GM19035 (cell line): Measurements from ENCODE around the gene ATF7IP.

Experiments
- ATAC-seq: cut with Tn5 transposase; IDR thresholded peaks from one replicate; pipeline ENCODE4 v1.9.1; 2021; ENCODE audit not compliant: unreplicated experiment

ATF7IP gene

DNA sequence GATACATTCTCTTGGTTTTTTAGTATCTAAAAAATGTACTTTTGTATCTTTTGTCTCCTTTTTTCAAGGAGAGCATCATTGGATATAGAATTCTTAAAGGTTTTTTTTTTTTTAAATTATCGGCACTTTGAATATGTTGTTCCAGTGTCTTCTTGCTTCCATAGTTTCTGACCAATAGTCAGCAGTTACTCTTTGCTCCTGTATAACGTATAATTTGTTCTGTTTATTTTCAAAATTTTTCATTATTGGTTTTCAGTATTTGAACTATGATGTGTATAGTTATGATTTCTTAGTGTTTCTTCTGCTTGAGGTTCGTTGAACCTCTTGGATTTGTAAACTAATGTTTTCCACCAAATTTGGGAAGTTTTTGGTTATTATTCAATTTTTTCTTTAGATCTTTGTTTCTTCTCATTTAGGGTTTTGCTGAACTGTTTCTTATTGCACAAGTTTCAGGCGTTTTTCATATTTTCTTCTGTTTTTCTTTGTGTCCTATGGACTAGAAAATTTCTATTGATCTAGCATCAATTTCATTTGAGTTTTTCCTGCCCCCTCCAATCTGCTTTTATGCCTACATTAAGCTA, 108.3 kb downstream of the ATF7IP start:
- ATAC-seq: no peak

- no peak for ATAC-seq
Observed at GRCh38 chr12:14479004-14479403, 113.5 kb downstream of the ATF7IP start.

DNA sequence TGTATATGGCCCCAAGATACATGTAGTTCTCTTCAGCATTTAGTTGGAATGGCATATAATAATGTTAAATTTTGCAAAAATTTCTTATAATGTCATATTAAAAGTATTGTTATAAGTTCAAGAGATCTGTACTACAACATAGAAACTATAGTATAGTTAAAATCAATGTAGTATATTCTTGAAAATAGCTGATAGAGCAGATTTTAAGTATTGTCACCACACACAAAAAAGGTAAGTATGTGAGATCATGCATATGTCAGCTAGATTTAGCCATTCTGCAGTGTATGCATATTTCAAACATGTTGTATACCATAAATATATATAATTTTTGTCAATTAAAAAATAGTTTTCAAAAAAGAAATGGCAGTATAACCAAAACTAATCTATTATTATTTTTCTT, 115.7 kb downstream of the ATF7IP start:
- ATAC-seq: no peak

DNA sequence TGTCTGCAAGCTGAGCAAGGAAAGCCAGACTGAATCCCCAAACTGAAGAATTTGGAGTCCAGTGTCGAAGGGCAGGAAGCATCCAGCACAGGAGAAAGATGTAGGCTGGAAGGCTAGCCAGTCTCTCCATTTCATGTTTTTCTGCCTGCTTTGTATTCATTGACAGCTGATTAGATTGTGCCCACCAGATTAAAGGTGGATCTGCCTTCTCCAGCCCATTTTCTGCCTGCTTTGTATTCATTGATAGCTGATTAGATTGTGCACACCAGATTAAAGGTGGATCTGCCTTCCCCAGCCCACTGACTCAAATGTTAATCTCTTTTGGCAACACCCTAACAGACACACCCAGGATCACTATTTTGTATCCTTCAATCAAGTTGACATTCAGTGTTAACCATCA, 116.9 kb downstream of the ATF7IP start:
- ATAC-seq: no peak

DNA sequence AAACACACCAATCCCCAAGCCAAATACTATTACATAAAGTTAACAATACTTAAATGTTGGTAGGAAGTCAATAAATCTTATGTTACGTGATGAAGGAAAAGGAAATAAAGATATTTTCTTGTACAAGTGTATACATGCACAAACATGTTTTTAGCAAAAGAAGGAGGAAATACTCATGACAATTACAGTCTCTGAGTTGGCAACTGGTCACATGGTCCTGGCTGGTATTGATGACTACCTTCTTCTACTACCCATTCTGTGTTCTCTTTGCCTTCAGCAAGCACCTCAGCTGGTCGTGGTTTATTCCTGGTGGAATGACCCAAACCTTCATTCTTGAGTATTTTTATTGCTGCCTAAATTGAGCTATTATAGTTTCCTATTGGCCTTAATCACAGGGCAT, 117.4 kb downstream of the ATF7IP start:
- ATAC-seq: no peak

DNA sequence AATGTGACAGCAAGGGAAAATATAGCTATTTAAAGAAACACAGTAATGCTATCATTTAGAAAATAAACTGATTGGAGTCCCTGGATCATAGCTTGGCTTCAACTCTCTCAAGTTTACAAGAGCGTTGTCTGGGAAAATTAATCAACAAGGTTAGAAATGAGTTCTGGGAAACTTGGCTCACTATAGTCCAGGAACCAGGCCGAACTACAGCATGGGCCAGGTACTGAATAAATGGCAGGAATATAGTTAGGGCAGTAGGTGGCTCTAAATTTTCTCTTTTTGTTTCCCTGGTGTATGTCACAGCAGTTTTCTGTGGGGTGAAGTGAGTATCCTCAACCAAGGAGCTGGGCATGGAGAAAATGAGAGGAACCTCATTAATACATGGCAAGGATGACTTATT, 129.8 kb downstream of the ATF7IP start:
- no peak for ATAC-seq

GRCh38 chr12:14505626-14506596, 140.4 kb downstream of the ATF7IP start:
- no peak for ATAC-seq

GRCh38 chr12:14510574-14510973, 145.1 kb downstream of the ATF7IP start:
- no peak for ATAC-seq

- no peak for ATAC-seq
Observed at GRCh38 chr12:14514154-14514842, 148.8 kb downstream of the ATF7IP start.

DNA sequence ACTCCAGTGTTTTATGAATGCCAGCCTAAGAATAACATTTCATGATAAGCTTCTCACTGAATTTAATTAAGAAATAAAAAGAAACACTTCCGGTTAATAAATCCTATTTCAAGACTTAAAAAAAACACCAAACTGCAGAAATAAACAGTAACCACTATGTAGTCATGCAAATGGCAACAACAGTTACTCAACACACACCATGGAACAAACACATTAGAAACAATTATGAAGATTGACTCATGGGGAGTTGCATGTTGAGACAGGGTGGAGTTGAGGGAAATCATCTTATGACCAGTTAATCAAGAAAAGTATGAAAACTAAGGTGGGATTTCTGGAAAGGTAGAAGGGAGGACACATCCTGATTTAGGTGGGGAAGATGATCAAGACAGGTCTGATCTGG, 149.5 kb downstream of the ATF7IP start:
- ATAC-seq: no peak

DNA sequence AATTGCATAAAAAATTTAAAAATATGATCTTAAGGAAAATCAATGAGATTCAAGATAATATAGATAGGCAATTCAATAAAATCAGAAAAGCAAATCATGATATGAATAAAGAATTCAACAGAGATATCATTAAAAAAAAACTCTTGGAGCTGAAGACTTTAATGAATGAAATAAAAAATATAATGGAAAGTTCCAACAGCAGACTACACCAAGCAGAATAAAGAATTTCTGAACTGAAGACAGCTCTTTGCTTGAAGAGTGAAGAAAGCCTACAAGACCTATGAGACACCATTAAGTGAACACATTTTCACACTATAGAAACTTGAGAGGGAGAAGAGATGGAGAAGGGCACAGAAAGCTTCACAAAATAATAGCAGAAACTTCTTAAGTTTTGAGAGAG, 156.3 kb downstream of the ATF7IP start:
- no peak for ATAC-seq

GRCh38 chr12:14525964-14526363, 160.5 kb downstream of the ATF7IP start:
- no peak for ATAC-seq

- no peak for ATAC-seq
Observed at GRCh38 chr12:14532152-14532551, 166.7 kb downstream of the ATF7IP start.

- no peak for ATAC-seq
Observed at GRCh38 chr12:14537088-14537487, 171.6 kb downstream of the ATF7IP start.

- no peak for ATAC-seq
Observed at GRCh38 chr12:14540801-14541462, 175.4 kb downstream of the ATF7IP start.

GRCh38 chr12:14545144-14546124, 180.0 kb downstream of the ATF7IP start:
- no peak for ATAC-seq

DNA sequence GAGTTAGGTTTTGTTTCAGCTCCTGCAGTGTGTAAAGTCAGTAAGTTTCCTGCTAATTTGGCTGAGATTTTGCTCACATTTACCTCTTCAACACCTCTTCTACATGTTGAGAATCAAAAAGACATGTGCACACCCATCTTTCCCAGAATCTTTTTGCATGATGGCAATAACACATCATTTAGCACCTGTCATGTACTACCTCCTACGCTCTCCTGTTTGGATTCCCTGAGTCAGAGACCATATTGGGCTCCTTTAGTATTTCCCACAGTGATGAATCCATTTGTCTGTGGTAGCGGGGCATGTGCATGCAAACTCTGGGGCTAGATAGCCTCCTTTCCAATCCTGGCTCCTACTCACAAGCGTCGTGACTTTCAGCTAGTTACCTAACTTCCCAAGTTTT, 182.1 kb downstream of the ATF7IP start:
- ATAC-seq: no peak

- no peak for ATAC-seq
Observed at GRCh38 chr12:14548609-14549008, 183.1 kb downstream of the ATF7IP start.
